Activated T-helper 2 cell treated with anti-CD3 and anti-CD28 coated beads, Interferon-gamma antibody, Interleukin-2, Interleukin-4, amounts not matched to agents 10 μg/mL and 5 μg/mL and 100 μg/mL, durations not matched to agents 14 hours and 24 hours and 36 hours (primary cell): ENCODE data around the gene LASP1NB.

Experiments
- DNase-seq: peaks from one replicate; pipeline ENCODE4 v3.0.0; 2021; ENCODE audit warnings: low spot score
- H3K27ac Mint-ChIP-seq: one replicate; pipeline ENCODE4 v1.8.0; 2021; ENCODE audit warnings: mixed read lengths
- H3K27me3 Mint-ChIP-seq: one replicate; pipeline ENCODE4 v1.8.0; 2021; ENCODE audit warnings: low read depth, mixed read lengths
- H3K36me3 Mint-ChIP-seq: one replicate; pipeline ENCODE4 v1.8.0; 2021; ENCODE audit warnings: low read depth, mixed read lengths
- H3K4me1 Mint-ChIP-seq: one replicate; pipeline ENCODE4 v1.8.0; 2021; ENCODE audit warnings: low read depth, mixed read lengths
- H3K4me3 Mint-ChIP-seq: one replicate; pipeline ENCODE4 v1.8.0; 2021; ENCODE audit warnings: low read depth, mild to moderate bottlenecking, moderate library complexity, mixed read lengths
- H3K9me3 Mint-ChIP-seq: one replicate; pipeline ENCODE4 v1.8.0; 2021; ENCODE audit warnings: mixed read lengths
- intact Hi-C: fragments of 100-400 bp; cut with micrococcal nuclease; formaldehyde crosslinking; loops from one replicate; pipeline ENCODE4 v1.15.1; 2023

The LASP1NB gene

GRCh38 chr17:38889745-38890409, 35.5 kb upstream of the LASP1NB start:
- no peaks in the 10 kb centered on the region for H3K27me3 Mint-ChIP-seq
- intact Hi-C loops: loop anchor here (10.0 kb wide), 1 partner anchor 75 kb away; the partner anchor contains the start of gene FBXO47
- H3K4me1 Mint-ChIP-seq: peaks cover 71% of the 10 kb centered on the region
- peak overlapping the region; percentile 67 for H3K27ac Mint-ChIP-seq
- no peak overlapping the region for H3K4me3 Mint-ChIP-seq
- H3K9me3 Mint-ChIP-seq: no peaks in the 10 kb centered on the region
- no peak for DNase-seq
- peaks cover 66% of the 10 kb centered on the region for H3K36me3 Mint-ChIP-seq

- Mint-ChIP-seq H3K9me3 (no peaks in the 10 kb centered on the region), H3K27ac (peak overlapping the region; percentile 67), H3K36me3 (peaks cover 63% of the 10 kb centered on the region), H3K4me3 (no peak overlapping the region), H3K4me1 (peaks cover 66% of the 10 kb centered on the region), H3K27me3 (no peaks in the 10 kb centered on the region)
- no peak for DNase-seq
- intact Hi-C loops: loop anchor here (10.0 kb wide), 1 partner anchor 74 kb away; the partner anchor contains the start of gene FBXO47
Measured at GRCh38 chr17:38890410-38890746, 35.0 kb upstream of the LASP1NB start.

- Mint-ChIP-seq H3K4me3 (no peak overlapping the region), H3K4me1 (peaks cover 58% of the 10 kb centered on the region), H3K36me3 (peaks cover 63% of the 10 kb centered on the region), H3K27me3 (no peaks in the 10 kb centered on the region), H3K9me3 (no peaks in the 10 kb centered on the region), H3K27ac (peak overlapping the region; percentile 55)
- intact Hi-C loops: loop anchor here (1.0 to 10.0 kb wide), 2 partner anchors 8 to 73 kb away; partner anchors contain the start of gene FBXO47
- no peak for DNase-seq
Measured at GRCh38 chr17:38891441-38891840, 34.0 kb upstream of the LASP1NB start.

GRCh38 chr17:38892083-38892482, 33.3 kb upstream of the LASP1NB start:
- intact Hi-C loops: loop anchor here (10.0 kb wide), 1 partner anchor 73 kb away; the partner anchor contains the start of gene FBXO47
- no peak for DNase-seq

GRCh38 chr17:38892620-38893019, 32.8 kb upstream of the LASP1NB start:
- Mint-ChIP-seq H3K27ac (peak overlapping the region; percentile 28), H3K9me3 (no peaks in the 10 kb centered on the region), H3K36me3 (peaks cover 73% of the 10 kb centered on the region), H3K4me1 (peaks cover 60% of the 10 kb centered on the region), H3K27me3 (no peaks in the 10 kb centered on the region), H3K4me3 (no peak overlapping the region)
- DNase-seq: no peak
- intact Hi-C loops: loop anchor here (10.0 kb wide), 1 partner anchor 72 kb away; the partner anchor contains the start of gene FBXO47

More at GRCh38 chr17:38892083-38892482, 33.3 kb upstream of the LASP1NB start:
- H3K4me3 Mint-ChIP-seq: no peak overlapping the region
- H3K4me1 Mint-ChIP-seq: peaks cover 58% of the 10 kb centered on the region
- peaks cover 69% of the 10 kb centered on the region for H3K36me3 Mint-ChIP-seq
- H3K27ac Mint-ChIP-seq: peak overlapping the region; percentile 55
- H3K9me3 Mint-ChIP-seq: no peaks in the 10 kb centered on the region
- H3K27me3 Mint-ChIP-seq: no peaks in the 10 kb centered on the region

GRCh38 chr17:38893113-38893512, 32.3 kb upstream of the LASP1NB start:
- no peak overlapping the region for H3K4me3 Mint-ChIP-seq
- H3K4me1 Mint-ChIP-seq: peaks cover 63% of the 10 kb centered on the region
- DNase-seq: no peak
- no peaks in the 10 kb centered on the region for H3K9me3 Mint-ChIP-seq
- intact Hi-C loops: loop anchor here (10.0 kb wide), 1 partner anchor 72 kb away; the partner anchor contains the start of gene FBXO47
- H3K27ac Mint-ChIP-seq: peak overlapping the region; percentile 78
- no peaks in the 10 kb centered on the region for H3K27me3 Mint-ChIP-seq
- H3K36me3 Mint-ChIP-seq: peaks cover 74% of the 10 kb centered on the region

GRCh38 chr17:38893607-38894006, 31.8 kb upstream of the LASP1NB start:
- Mint-ChIP-seq H3K36me3 (peaks cover 75% of the 10 kb centered on the region), H3K4me3 (no peak overlapping the region), H3K27me3 (no peaks in the 10 kb centered on the region), H3K27ac (peak overlapping the region; percentile 78), H3K4me1 (peaks cover 65% of the 10 kb centered on the region), H3K9me3 (no peaks in the 10 kb centered on the region)
- no peak for DNase-seq
- intact Hi-C loops: loop anchor here (10.0 kb wide), 1 partner anchor 71 kb away; the partner anchor contains the start of gene FBXO47

- peak overlapping the region; percentile 78 for H3K27ac Mint-ChIP-seq
- peaks cover 75% of the 10 kb centered on the region for H3K36me3 Mint-ChIP-seq
- H3K9me3 Mint-ChIP-seq: no peaks in the 10 kb centered on the region
- H3K4me1 Mint-ChIP-seq: peaks cover 65% of the 10 kb centered on the region
- intact Hi-C loops: loop anchor here (10.0 kb wide), 1 partner anchor 71 kb away; the partner anchor contains the start of gene FBXO47
- no peak for DNase-seq
- no peak overlapping the region for H3K4me3 Mint-ChIP-seq
- no peaks in the 10 kb centered on the region for H3K27me3 Mint-ChIP-seq
Measured at GRCh38 chr17:38894276-38894675, 31.1 kb upstream of the LASP1NB start.

GRCh38 chr17:38896346-38896954, 29.0 kb upstream of the LASP1NB start:
- intact Hi-C loops: loop anchor here (10.0 kb wide), 1 partner anchor 68 kb away; the partner anchor contains the start of gene FBXO47
- Mint-ChIP-seq H3K4me1 (peaks cover 60% of the 10 kb centered on the region), H3K27ac (peak overlapping the region; percentile 98), H3K36me3 (peaks cover 76% of the 10 kb centered on the region), H3K9me3 (no peaks in the 10 kb centered on the region), H3K27me3 (no peaks in the 10 kb centered on the region), H3K4me3 (no peak overlapping the region)
- no peak for DNase-seq

GRCh38 chr17:38897176-38897575, 28.2 kb upstream of the LASP1NB start:
- Mint-ChIP-seq H3K9me3 (no peaks in the 10 kb centered on the region), H3K4me1 (peaks cover 53% of the 10 kb centered on the region), H3K4me3 (no peak overlapping the region), H3K27ac (peak overlapping the region; percentile 98), H3K36me3 (peaks cover 71% of the 10 kb centered on the region), H3K27me3 (no peaks in the 10 kb centered on the region)
- no peak for DNase-seq
- intact Hi-C loops: loop anchor here (10.0 kb wide), 1 partner anchor 68 kb away; the partner anchor contains the start of gene FBXO47

GRCh38 chr17:38897671-38898290, 27.6 kb upstream of the LASP1NB start:
- intact Hi-C loops: loop anchor here (1.0 to 10.0 kb wide), 3 partner anchors 26 to 67 kb away; partner anchors contain the start of gene FBXO47

GRCh38 chr17:38898291-38898679, 27.1 kb upstream of the LASP1NB start:
- intact Hi-C loops: loop anchor here (1.0 to 10.0 kb wide), 3 partner anchors 27 to 67 kb away; partner anchors contain the start of gene FBXO47
- Mint-ChIP-seq H3K4me1 (peaks cover 50% of the 10 kb centered on the region), H3K36me3 (peaks cover 73% of the 10 kb centered on the region), H3K27me3 (no peaks in the 10 kb centered on the region), H3K9me3 (no peaks in the 10 kb centered on the region), H3K27ac (peak overlapping the region; percentile 98), H3K4me3 (peak overlapping the region; percentile 73)
- no peak for DNase-seq

More at GRCh38 chr17:38897671-38898290, 27.6 kb upstream of the LASP1NB start:
- DNase-seq: no peak
- no peaks in the 10 kb centered on the region for H3K27me3 Mint-ChIP-seq
- H3K4me1 Mint-ChIP-seq: peaks cover 49% of the 10 kb centered on the region
- peak overlapping the region; percentile 73 for H3K4me3 Mint-ChIP-seq
- H3K36me3 Mint-ChIP-seq: peaks cover 71% of the 10 kb centered on the region
- peak overlapping the region; percentile 98 for H3K27ac Mint-ChIP-seq
- no peaks in the 10 kb centered on the region for H3K9me3 Mint-ChIP-seq
